Pancreas (tissue), 10 donors: ENCODE measurements around the gene EP400. TPM values are rescaled to one million over a fixed set of nuclear protein-coding genes. Genes with fewer than 3 reads are reported as not detected.
A peak's percentile ranks its signal among the peaks of the same experiment; 100 is the strongest.

Experiments used
- ATAC-seq, 4 donors: fragments of 200-7000 bp; cut with Tn5 transposase; one replicate each; pipeline versions ENCODE4 v1.8.0 to v1.9.1; 2020; ENCODE audit warnings: mild to moderate bottlenecking in 4 of 4, moderate library complexity in 4 of 4
- DNase-seq, 6 donors: peaks; one replicate each; pipeline ENCODE4 v3.0.0-alpha.2; 2020
- FAIRE-seq: peaks from 2 replicates; lab custom pipeline; 2012; peaks lifted over from hg19 to GRCh38; lab: Jason Lieb, UNC
- H3K27ac ChIP-seq, 4 donors: fragments of 200-600 bp; sonication (generic); 1 replicate in 3 of 4; 2 replicates in 1 of 4; pipeline versions ENCODE4 v1.5.0 to v1.8.0; 2020
- H3K27me3 ChIP-seq, 4 donors: fragments of 200-600 bp; one replicate each; pipeline ENCODE4 v1.8.0; 2021
- H3K36me3 ChIP-seq, 3 donors: fragments of 200-600 bp; sonication (generic) in 1 of 3; one replicate each; pipeline versions ENCODE4 v1.5.0 to v1.8.0; 2020 to 2021
- H3K4me1 ChIP-seq, 3 donors: fragments of 200-600 bp; one replicate each; pipeline ENCODE4 v1.8.0; 2021
- H3K4me3 ChIP-seq, 4 donors: fragments of 200-600 bp; sonication (generic) in 2 of 4; one replicate each; pipeline versions ENCODE4 v1.5.0 to v1.8.0; 2020 to 2021
- H3K9me3 ChIP-seq, 4 donors: fragments of 200-600 bp; one replicate each; pipeline ENCODE4 v1.8.0; 2021
- WGBS, 2 donors: extraction: QIAGEN DNeasy Blood & Tissue Kit; methylation state at CpG; one replicate each; pipeline ENCODE4 v1.1.7; 2013; 5-methylcytosine and 5-hydroxymethylcytosine counted together
- intact Hi-C, 3 donors: fragments of 100-400 bp; cut with DNase I; formaldehyde crosslinking; loops; one replicate each; pipeline versions ENCODE4 v1.11.1 to v1.14.2; 2022
- polyA plus RNA-seq, 2 donors: library from polyadenylated mRNA; stranded (reverse); fragments of 200-250 nt; gene quantifications; one replicate each; pipeline ENCODE4 v1.2.3, GENCODE V29; 2013
- total RNA-seq, 6 donors: library from RNA; stranded (reverse); fragmentation: NEBNext Ultra II Directional in 4 of 6; extraction: Animal tissue kit (Norgen Biotek cat#: 25700) in 4 of 6; gene quantifications; one replicate each; pipeline versions ENCODE4 v1.2.1 to v1.2.4, GENCODE V29; 2021 to 2023
- TF ChIP-seq, protein P1 (sequence below), 4 donors: fragments of 200-600 bp; sonication (generic) in 3 of 4; IDR thresholded peaks; one replicate each; pipeline versions ENCODE4 v1.5.0 to v1.8.0; 2021; ENCODE audit warnings: antibody characterized with exemption in 4 of 4
- donor health status: healthy with polysubstance abuse.
- donor health status: DM: no; HTN: no; CAD: no; lungs with moderate emphysema.
- donor health status: DM: no; HTN: no; CAD: no.
- donor health status: control.
- donor health status: control.
- donor health status: Bipolar disorder and iron deficiency.
- donor health status: DM: yes; HTN: yes; CAD: no.
- donor health status: DM: no; HTN: no; CAD: no.
- donor health status: DM: no; HTN: no; CAD: no.
- donor health status: DM: yes; HTN: yes; CAD: no.

Gene EP400
- total and polyA plus RNA-seq, 8 donors: 15.9 to 24.3 (median 16.7) TPM

DNA sequence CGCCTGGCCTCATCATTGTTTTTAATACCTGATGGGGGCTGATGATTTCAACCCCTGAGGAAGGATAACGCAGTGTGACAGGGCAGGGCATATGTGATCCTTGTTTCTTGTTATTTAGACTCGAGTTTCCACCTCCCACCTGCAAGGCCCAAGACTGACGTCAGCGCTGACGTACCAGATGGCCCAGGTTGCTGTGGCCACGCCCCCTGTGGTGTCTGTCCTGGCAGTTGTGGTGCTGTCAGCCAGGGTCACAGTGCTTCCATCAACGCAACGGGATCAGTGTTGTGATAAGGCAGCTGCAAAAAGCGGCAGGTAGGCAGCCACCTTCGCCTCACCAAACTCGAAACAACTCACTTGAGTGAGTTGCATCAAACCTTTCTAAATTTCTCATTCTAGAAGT lies 176.0 kb downstream of the EP400 start:
- no peak for FAIRE-seq
- peak in 1 of 6 donors; percentile 16 for DNase-seq
- no peak for ATAC-seq
- 96 to 97% methylated on average over 12 of the region's 12 CpGs for WGBS, 2 donors
- Histone ChIP-seq H3K27me3 (no peaks in the 10 kb centered on the region), H3K36me3 (peaks cover 0 to 5% (median 0%) of the 10 kb centered on the region in 3 donors), H3K4me1 (no peaks in the 10 kb centered on the region), H3K4me3 (no peak overlapping the region), H3K27ac (no peak overlapping the region), H3K9me3 (no peaks in the 10 kb centered on the region)
- intact Hi-C loops: no loop called here
- TF ChIP-seq, protein P1, sequence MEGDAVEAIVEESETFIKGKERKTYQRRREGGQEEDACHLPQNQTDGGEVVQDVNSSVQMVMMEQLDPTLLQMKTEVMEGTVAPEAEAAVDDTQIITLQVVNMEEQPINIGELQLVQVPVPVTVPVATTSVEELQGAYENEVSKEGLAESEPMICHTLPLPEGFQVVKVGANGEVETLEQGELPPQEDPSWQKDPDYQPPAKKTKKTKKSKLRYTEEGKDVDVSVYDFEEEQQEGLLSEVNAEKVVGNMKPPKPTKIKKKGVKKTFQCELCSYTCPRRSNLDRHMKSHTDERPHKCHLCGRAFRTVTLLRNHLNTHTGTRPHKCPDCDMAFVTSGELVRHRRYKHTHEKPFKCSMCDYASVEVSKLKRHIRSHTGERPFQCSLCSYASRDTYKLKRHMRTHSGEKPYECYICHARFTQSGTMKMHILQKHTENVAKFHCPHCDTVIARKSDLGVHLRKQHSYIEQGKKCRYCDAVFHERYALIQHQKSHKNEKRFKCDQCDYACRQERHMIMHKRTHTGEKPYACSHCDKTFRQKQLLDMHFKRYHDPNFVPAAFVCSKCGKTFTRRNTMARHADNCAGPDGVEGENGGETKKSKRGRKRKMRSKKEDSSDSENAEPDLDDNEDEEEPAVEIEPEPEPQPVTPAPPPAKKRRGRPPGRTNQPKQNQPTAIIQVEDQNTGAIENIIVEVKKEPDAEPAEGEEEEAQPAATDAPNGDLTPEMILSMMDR (IDR thresholded peaks at IDR 0.05): no peak

DNA sequence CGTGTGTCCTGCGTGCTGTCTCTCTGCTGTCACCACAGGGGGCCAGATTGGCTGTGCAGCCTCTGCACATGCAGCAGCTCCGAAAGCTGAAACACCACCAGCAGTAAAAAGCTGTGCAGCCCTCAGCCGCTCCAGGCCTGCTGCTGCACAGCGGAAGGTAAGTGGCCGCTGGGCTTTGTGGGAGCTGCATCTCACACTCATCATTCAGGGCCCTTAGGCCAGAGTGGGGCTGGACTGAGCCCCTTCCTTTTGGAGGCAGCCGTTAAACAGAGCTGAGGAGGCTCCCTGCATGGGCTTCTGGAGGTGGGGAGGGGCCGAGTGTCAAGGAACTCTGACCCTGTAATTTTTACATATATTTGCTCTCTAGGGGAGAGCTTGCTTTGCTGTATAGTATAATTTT lies 177.3 kb downstream of the EP400 start:
- peak in 1 of 6 donors; percentile 21 for DNase-seq
- intact Hi-C loops: no loop called here
- Histone ChIP-seq H3K4me1 (no peaks in the 10 kb centered on the region), H3K27me3 (no peaks in the 10 kb centered on the region), H3K4me3 (no peak overlapping the region), H3K36me3 (peaks cover 0 to 5% (median 0%) of the 10 kb centered on the region in 3 donors), H3K9me3 (no peaks in the 10 kb centered on the region), H3K27ac (no peak overlapping the region)
- no peak for FAIRE-seq
- ATAC-seq: no peak
- 98 to 99% methylated on average over 8 of the region's 8 CpGs for WGBS, 2 donors
- TF ChIP-seq, protein P1 (IDR thresholded peaks at IDR 0.05): no peak

DNA sequence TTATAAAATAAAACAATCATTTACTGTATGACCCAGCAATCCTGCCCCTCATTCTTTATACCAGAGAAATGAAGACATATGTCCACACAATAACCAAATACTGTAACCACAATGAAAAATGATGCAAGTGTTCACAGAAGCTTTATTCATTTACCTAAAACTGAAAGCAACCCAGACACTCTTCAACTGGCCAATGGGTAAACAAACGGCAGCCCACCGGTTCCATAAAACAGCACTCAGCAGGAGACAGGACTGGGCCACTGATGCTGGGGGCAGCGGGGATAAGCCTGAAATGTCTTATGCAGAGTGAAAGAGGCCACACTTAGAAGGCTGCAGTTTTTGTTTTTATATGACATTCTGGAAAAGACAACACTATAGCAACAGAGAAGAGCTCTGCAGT lies 179.3 kb downstream of the EP400 start:
- H3K36me3 ChIP-seq: peaks cover 0 to 5% (median 0%) of the 10 kb centered on the region in 3 donors
- WGBS, 2 donors: 94 to 97% methylated on average over 3 of the region's 3 CpGs
- no peak for FAIRE-seq
- TF ChIP-seq, protein P1 (IDR thresholded peaks at IDR 0.05): no peak
- no peaks in the 10 kb centered on the region for H3K27me3 ChIP-seq
- H3K4me3 ChIP-seq: no peak overlapping the region
- intact Hi-C loops: no loop called here
- H3K9me3 ChIP-seq: no peaks in the 10 kb centered on the region
- no peak for ATAC-seq
- H3K4me1 ChIP-seq: no peaks in the 10 kb centered on the region
- no peak overlapping the region for H3K27ac ChIP-seq
- DNase-seq: peak in 1 of 6 donors; percentile 25

DNA sequence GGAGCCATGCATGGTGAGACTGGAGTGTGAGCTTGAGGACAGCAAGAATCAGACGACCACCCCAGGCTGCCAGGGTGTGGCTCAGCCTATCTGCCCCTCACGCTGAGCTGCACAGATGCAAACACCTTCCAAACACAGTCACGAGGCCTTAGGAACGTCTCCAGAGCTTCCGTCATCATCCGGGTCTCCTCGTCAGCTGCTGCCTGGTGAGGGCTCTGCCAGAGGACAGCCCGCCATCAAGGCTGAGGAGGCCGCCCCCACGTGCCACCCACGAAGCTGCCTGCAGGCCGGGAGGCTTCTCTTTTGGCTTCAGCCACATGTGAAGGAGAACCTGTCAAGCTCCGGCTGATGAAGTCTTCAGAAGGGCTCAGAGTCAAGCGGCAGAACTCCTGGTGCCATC lies 180.9 kb downstream of the EP400 start:
- Histone ChIP-seq H3K9me3 (no peaks in the 10 kb centered on the region), H3K27ac (no peak overlapping the region), H3K36me3 (peaks cover 0 to 5% (median 0%) of the 10 kb centered on the region in 3 donors), H3K27me3 (no peaks in the 10 kb centered on the region), H3K4me1 (no peaks in the 10 kb centered on the region), H3K4me3 (no peak overlapping the region)
- no peak for FAIRE-seq
- TF ChIP-seq, protein P1 (IDR thresholded peaks at IDR 0.05): no peak
- no peak for ATAC-seq
- peak in 1 of 6 donors; percentile 30 for DNase-seq
- 94 to 97% methylated on average over 14 of the region's 14 CpGs for WGBS, 2 donors
- intact Hi-C loops: no loop called here

Other genes with a start within 250 kb of the EP400 start
- gene SFSWAP, start 238.9 kb upstream of the EP400 start, total RNA-seq: 10 to 100 TPM; 12.9 to 25.0 (median 18.1) TPM
- gene SFSWAP, start 238.9 kb upstream of the EP400 start, polyA plus RNA-seq: 10 to 100 TPM; 41.2 to 50.7 TPM
- 1 to 10 TPM in 5 of 6 donors, under 1 TPM in 1; 0.58 to 2.9 (median 2.0) TPM for gene MMP17, start 121.5 kb upstream of the EP400 start, total RNA-seq
- gene MMP17, start 121.5 kb upstream of the EP400 start, polyA plus RNA-seq: 10 to 100 TPM; 15.0 to 21.5 TPM
- 10 to 100 TPM; 23.3 to 71.7 (median 43.1) TPM for gene ULK1, start 55.3 kb upstream of the EP400 start, total RNA-seq
- gene ULK1, start 55.3 kb upstream of the EP400 start, polyA plus RNA-seq: 100 to 1,000 TPM in 1 of 2 donors, 10 to 100 TPM in 1; 74.4 to 106 TPM
- gene PUS1, start 20.7 kb upstream of the EP400 start, total RNA-seq: 10 to 100 TPM in 4 of 6 donors, 1 to 10 TPM in 2; 7.6 to 16.5 (median 13.2) TPM
- gene PUS1, start 20.7 kb upstream of the EP400 start, polyA plus RNA-seq: 10 to 100 TPM; 31.7 to 35.4 TPM
- gene DDX51, start 194.4 kb downstream of the EP400 start, total RNA-seq: 10 to 100 TPM in 4 of 6 donors, 1 to 10 TPM in 2; 7.8 to 15.6 (median 12.4) TPM
- gene DDX51, start 194.4 kb downstream of the EP400 start, polyA plus RNA-seq: 10 to 100 TPM; 32.9 to 46.7 TPM
- 10 to 100 TPM in 1 of 6 donors, 1 to 10 TPM in 5; 6.8 to 10.9 (median 8.1) TPM for gene NOC4L, start 194.5 kb downstream of the EP400 start, total RNA-seq
- gene NOC4L, start 194.5 kb downstream of the EP400 start, polyA plus RNA-seq: 10 to 100 TPM; 32.8 to 45.8 TPM